Stomach smooth muscle (tissue), 2 donors: ENCODE data around the gene C2orf76.

Experiments
- H3K27ac ChIP-seq: one replicate; pipeline ENCODE4 v1.7.0; 2013; ENCODE audit warnings: mild to moderate bottlenecking, low read length, inconsistent platforms
- H3K27me3 ChIP-seq, 2 donors: one replicate each; pipeline ENCODE4 v1.7.0; 2013; ENCODE audit warnings: low read length in 2 of 2; ENCODE audit not compliant: insufficient read depth in 2 of 2, control insufficient read depth in 1 of 2
- H3K36me3 ChIP-seq, 2 donors: one replicate each; pipeline ENCODE4 v1.7.0; 2013; ENCODE audit warnings: low read length in 2 of 2; ENCODE audit not compliant: control insufficient read depth in 2 of 2, insufficient read depth in 2 of 2
- H3K4me1 ChIP-seq: one replicate; pipeline ENCODE4 v1.7.0; 2013; ENCODE audit warnings: low read length; ENCODE audit not compliant: control insufficient read depth, insufficient read depth
- H3K4me3 ChIP-seq, 2 donors: one replicate each; pipeline ENCODE4 v1.7.0; 2013; ENCODE audit warnings: low read length in 2 of 2
- H3K9ac ChIP-seq, 2 donors: one replicate each; pipeline ENCODE4 v1.7.0; 2013; ENCODE audit warnings: low read length in 2 of 2, mild to moderate bottlenecking in 1 of 2
- H3K9me3 ChIP-seq, 2 donors: one replicate each; pipeline ENCODE4 v1.7.0; 2013; ENCODE audit warnings: low read length in 2 of 2; ENCODE audit not compliant: control insufficient read depth in 2 of 2
- donor health status: healthy.
- donor health status: Pancreatic carcinoma.

Gene C2orf76

GRCh38 chr2:119293900-119294299 is 72.7 kb downstream of the C2orf76 start:
- no peak overlapping the region for H3K9ac ChIP-seq
- H3K4me1 ChIP-seq = peaks cover 14% of the 10 kb centered on the region
- no peak overlapping the region for H3K4me3 ChIP-seq
- no peaks in the 10 kb centered on the region for H3K27me3 ChIP-seq
- H3K36me3 ChIP-seq = peaks cover 0 to 2% of the 10 kb centered on the region in 2 donors
- H3K27ac ChIP-seq = no peak overlapping the region
- no peaks in the 10 kb centered on the region for H3K9me3 ChIP-seq

GRCh38 chr2:119293254-119293653 is 73.4 kb downstream of the C2orf76 start:
- H3K9me3 ChIP-seq = no peaks in the 10 kb centered on the region
- H3K27ac ChIP-seq = no peak overlapping the region
- no peak overlapping the region for H3K4me3 ChIP-seq
- no peaks in the 10 kb centered on the region for H3K27me3 ChIP-seq
- peaks cover 18% of the 10 kb centered on the region for H3K4me1 ChIP-seq
- peaks cover 0 to 2% of the 10 kb centered on the region in 2 donors for H3K36me3 ChIP-seq
- no peak overlapping the region for H3K9ac ChIP-seq

- Histone ChIP-seq H3K4me3 (no peak overlapping the region), H3K27me3 (no peaks in the 10 kb centered on the region), H3K9me3 (no peaks in the 10 kb centered on the region), H3K27ac (peak overlapping the region; percentile 37), H3K9ac (peak overlapping the region in 1 of 2 donors; percentile 14), H3K36me3 (peaks cover 0 to 2% of the 10 kb centered on the region in 2 donors), H3K4me1 (peaks cover 18% of the 10 kb centered on the region)
Measured at GRCh38 chr2:119292226-119292625, 74.4 kb downstream of the C2orf76 start.

DNA sequence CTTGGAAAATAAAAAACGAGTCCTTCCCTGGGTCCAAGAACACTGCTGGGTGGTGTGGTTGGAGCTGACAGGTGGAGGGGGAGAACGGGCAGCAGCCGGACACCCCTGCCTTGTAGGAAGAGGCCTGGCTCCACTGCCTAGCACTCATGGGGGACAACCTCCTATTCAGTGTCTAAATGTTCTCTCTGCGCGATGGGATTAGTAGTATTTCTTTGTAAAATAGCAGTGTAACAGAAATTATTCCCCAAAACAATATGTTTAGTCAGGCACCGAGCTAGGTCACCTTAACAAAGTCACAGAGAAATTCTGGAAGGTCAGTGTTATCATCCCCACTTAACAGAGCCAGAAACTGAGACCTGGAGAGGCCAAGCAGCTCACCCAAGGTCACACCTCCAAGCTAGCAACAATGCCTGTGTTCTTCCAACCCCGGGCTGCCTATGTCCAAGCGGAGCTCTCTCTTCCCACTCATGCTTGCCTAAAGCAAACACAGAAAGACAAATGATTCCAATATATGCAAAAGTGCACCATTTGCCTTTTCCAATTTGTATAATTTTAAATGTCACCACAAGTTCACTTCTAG is 75.0 kb downstream of the C2orf76 start:
- Histone ChIP-seq H3K27me3 (no peaks in the 10 kb centered on the region), H3K27ac (peak overlapping the region; percentile 37), H3K4me3 (no peak overlapping the region), H3K4me1 (peaks cover 18% of the 10 kb centered on the region), H3K36me3 (peaks cover 0 to 2% of the 10 kb centered on the region in 2 donors), H3K9me3 (no peaks in the 10 kb centered on the region), H3K9ac (no peak overlapping the region)

- Histone ChIP-seq H3K9ac (no peak overlapping the region), H3K36me3 (peaks cover 0 to 7% of the 10 kb centered on the region in 2 donors), H3K27ac (peak overlapping the region; percentile 11), H3K9me3 (no peaks in the 10 kb centered on the region), H3K27me3 (no peaks in the 10 kb centered on the region), H3K4me3 (no peak overlapping the region), H3K4me1 (peaks cover 18% of the 10 kb centered on the region)
Measured at GRCh38 chr2:119290859-119291587, 75.6 kb downstream of the C2orf76 start.

DNA sequence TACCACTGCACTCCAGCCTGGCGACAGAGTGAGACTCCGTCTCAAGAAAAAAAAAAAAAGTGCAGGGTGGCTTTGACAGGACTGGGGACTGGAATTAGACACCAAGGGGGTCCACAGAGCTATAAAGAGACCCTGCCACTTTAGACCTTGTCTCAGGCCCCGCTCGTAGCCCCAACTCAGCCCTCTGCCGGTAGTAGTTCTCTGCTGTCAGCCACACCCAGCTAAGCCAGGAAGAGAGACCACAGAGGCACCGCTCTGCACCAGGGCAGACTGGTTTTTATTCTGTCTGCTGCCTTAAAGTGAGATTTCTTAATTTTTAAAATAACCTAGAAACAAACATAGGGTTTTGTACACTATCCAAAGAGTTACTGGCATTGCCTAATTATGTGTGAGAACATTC is 77.0 kb downstream of the C2orf76 start:
- Histone ChIP-seq H3K27ac (no peak overlapping the region), H3K27me3 (no peaks in the 10 kb centered on the region), H3K9me3 (no peaks in the 10 kb centered on the region), H3K4me3 (no peak overlapping the region), H3K9ac (no peak overlapping the region), H3K36me3 (peaks cover 0 to 7% of the 10 kb centered on the region in 2 donors), H3K4me1 (peaks cover 18% of the 10 kb centered on the region)

- Histone ChIP-seq H3K4me3 (no peak overlapping the region), H3K27ac (peak overlapping the region; percentile 80), H3K9me3 (no peaks in the 10 kb centered on the region), H3K27me3 (no peaks in the 10 kb centered on the region), H3K9ac (peak overlapping the region in 1 of 2 donors; percentile 47), H3K4me1 (peaks cover 18% of the 10 kb centered on the region), H3K36me3 (peaks cover 0 to 6% of the 10 kb centered on the region in 2 donors)
Measured at GRCh38 chr2:119289093-119289492, 77.5 kb downstream of the C2orf76 start.

DNA sequence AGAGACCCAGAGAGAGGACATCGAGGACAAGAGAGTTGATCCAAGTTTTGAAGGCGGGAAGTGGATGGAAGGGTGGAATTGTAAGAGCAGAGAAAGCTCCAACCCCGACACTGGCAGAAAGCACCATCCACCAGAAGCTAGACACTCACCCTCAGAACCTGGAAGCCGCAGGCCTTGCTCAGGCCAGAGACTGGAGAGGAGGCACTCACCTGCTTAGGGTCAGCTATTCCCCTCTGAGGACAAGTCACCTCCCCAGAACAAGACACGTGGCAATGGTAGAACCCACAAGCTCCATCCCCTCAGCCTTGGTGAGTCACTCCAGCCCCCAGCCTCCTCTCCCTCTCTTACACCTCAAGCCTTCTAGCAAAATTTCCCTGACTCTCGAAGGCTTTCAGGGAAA is 78.1 kb downstream of the C2orf76 start:
- Histone ChIP-seq H3K36me3 (peaks cover 0 to 5% of the 10 kb centered on the region in 2 donors), H3K9me3 (no peaks in the 10 kb centered on the region), H3K27ac (peak overlapping the region; percentile 80), H3K4me1 (peaks cover 18% of the 10 kb centered on the region), H3K4me3 (no peak overlapping the region), H3K27me3 (no peaks in the 10 kb centered on the region), H3K9ac (peak overlapping the region in 1 of 2 donors; percentile 47)

DNA sequence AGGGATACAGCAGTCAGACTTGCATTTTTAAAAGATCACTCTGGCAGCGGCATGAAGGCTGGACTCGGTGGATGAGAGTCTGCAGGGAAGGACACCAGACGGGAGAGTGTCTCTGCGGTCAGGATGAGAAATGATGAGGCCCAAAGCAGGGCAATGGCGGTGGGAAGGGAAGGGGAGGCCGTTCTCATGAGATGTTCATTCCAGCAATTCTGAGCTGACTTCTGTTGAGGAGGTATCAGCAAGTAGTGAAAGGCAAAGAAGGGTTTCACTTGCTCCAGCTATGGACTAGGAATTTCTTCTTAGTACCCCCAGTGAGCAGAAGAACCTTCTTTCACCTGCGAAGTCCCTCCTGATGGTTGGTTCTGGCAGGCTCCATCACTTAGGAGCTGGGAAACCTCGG is 80.0 kb downstream of the C2orf76 start:
- Histone ChIP-seq H3K9me3 (no peaks in the 10 kb centered on the region), H3K36me3 (peaks cover 0 to 5% of the 10 kb centered on the region in 2 donors), H3K27ac (no peak overlapping the region), H3K4me3 (no peak overlapping the region), H3K27me3 (no peaks in the 10 kb centered on the region), H3K4me1 (peaks cover 23% of the 10 kb centered on the region), H3K9ac (no peak overlapping the region)

DNA sequence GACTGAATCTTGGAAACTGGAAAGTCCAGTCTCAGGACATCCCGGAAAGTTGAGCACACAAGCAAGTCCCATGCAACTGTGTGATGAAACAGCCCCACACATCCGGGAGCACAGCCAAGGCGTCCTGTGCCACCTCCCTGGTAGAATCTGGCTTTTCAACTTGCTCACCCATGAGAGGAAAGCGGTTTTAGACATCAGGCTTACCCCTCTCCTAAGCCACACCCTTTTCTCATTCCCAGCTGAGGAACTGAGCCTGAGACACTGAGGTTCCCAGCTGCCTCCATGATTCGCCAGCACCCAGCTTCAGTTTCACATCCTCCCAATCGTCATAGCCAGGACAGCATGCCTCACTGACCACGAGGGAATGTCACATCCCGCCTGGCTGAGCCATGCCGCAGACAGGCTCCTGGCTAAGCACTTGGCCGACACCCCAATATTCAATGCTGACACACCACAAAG is 82.7 kb downstream of the C2orf76 start:
- Histone ChIP-seq H3K36me3 (peaks cover 0 to 5% of the 10 kb centered on the region in 2 donors), H3K27ac (no peak overlapping the region), H3K4me3 (no peak overlapping the region), H3K9ac (no peak overlapping the region), H3K27me3 (no peaks in the 10 kb centered on the region), H3K4me1 (peaks cover 12% of the 10 kb centered on the region), H3K9me3 (no peaks in the 10 kb centered on the region)

- peaks cover 8% of the 10 kb centered on the region for H3K4me1 ChIP-seq
- H3K9ac ChIP-seq = no peak overlapping the region
- no peaks in the 10 kb centered on the region for H3K27me3 ChIP-seq
- H3K4me3 ChIP-seq = no peak overlapping the region
- H3K27ac ChIP-seq = no peak overlapping the region
- peaks cover 0 to 5% of the 10 kb centered on the region in 2 donors for H3K36me3 ChIP-seq
- no peaks in the 10 kb centered on the region for H3K9me3 ChIP-seq
Measured at GRCh38 chr2:119282996-119283511, 83.6 kb downstream of the C2orf76 start.
